Activated CD4-positive, alpha-beta T cell treated with anti-CD3 and anti-CD28 coated beads for 1 hour (primary cell): ENCODE measurements around the gene CNTN3.

ENCODE experiments used
- DNase-seq: peaks from one replicate; pipeline ENCODE4 v3.0.0-alpha.2; 2020

The CNTN3 gene

DNA sequence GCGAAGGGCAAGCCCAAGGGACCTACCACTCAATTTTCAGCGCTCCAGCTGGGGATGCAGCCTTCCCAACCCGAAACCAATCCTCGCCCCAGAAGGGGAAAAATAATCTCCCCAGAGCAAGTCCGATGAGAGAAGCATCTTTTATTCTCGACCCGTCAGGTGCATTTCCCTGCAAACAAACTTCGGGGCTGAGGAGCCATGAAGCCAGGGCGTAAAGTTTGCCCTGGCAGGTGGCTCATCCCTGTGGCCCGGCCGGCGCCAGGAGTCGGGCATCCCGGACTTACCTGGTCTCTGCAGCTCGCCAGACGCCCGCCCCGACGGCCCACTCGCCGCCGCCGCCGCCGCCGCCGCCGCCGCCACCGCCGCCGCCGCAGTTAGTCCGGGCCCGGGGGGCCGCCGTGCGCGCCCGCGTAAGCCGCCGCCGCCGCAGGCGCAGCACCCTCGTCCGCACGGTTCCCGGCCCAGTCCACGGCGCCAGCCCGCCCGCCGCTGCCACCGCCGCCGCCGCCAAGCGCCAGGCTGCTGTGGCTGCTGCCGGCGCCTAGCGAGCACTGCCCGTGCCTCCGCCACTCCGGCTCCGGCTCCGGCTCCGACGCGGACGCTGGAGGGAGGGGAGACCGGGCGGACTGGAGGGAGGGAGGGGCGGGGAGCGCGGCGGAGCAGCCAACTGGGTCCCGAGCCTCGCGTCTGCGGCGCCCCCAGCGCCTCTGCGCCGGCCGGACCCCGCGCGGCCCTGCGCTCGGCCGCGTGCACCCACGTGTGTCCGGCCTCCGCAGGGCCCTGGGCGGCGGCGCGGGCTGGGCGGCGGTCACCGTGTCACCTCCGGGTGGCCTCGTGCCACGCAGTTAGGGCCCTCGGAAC is at the start of gene CNTN3:
TSS of gene CNTN3 (minus strand) at position 553 of the 861 bp plus-strand sequence. CDS start 93,547 bp downstream, outside the sequence.
- no peak for DNase-seq

GRCh38 chr3:74663178-74663577 is 48.7 kb upstream of the CNTN3 start:
- DNase-seq, result no peak

GRCh38 chr3:74661672-74662071 is 47.2 kb upstream of the CNTN3 start:
- no peak for DNase-seq

GRCh38 chr3:74651885-74652284 is 37.4 kb upstream of the CNTN3 start:
- DNase-seq, result no peak

DNA sequence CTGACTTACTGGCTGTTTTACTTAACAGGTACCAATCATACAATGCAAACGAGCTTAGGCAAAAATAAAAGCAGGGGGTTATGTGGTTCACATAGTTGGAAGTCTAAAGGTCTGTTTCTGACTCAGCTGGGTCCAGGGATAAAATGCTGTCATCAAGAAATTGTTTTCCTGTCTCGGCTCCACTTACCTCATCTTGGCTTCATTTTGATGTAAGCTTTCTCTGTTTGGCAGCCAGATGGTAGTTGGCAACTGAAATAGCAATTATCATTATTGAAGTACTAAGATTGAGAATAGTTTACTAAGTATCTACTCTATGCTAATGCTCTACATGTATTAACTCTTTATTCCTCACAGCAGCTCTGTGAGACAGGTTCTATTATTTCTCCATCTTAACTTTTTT is 36.8 kb upstream of the CNTN3 start:
- no peak for DNase-seq

GRCh38 chr3:74648107-74648506 is 33.6 kb upstream of the CNTN3 start:
- no peak for DNase-seq

- no peak for DNase-seq
Observed at GRCh38 chr3:74646094-74646493, 31.6 kb upstream of the CNTN3 start.

DNA sequence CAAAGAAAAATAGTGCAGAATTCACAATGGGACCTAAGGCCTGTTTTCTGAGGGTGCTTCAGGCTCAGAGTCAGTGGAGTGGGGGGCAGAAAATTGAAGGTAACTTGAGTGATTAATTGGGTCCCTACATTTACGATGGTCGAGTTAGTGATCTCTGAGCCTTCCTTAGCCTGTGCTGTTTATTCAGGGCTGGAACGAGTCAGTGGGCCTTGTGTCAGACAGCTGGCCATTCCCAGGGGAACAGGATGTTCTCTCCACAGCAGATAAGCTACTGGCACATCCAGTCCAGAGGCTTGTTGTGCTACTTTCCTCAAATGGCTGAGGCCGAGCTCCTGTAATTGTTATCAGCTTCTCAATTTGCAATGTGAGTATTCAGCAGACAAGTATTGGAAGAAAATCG is 29.2 kb upstream of the CNTN3 start:
- no peak for DNase-seq

DNA sequence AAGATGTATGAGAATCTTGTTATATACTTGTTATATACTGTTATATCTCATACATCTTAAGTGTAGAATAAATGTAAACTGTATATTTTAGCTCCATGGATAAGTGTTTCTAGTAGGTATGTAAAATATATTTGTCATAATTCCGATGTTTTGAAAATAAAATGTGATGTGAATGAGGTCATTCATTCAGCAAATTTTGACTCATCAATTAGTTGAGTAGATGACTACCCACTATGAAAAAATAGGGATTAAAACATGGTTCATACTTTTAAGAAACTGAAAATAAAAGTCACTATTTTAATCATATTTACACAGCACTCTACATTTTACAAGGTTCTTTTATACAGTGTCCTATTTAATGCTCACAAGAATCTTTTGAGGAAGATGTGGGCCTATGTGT is 28.4 kb upstream of the CNTN3 start:
- DNase-seq, result no peak

DNA sequence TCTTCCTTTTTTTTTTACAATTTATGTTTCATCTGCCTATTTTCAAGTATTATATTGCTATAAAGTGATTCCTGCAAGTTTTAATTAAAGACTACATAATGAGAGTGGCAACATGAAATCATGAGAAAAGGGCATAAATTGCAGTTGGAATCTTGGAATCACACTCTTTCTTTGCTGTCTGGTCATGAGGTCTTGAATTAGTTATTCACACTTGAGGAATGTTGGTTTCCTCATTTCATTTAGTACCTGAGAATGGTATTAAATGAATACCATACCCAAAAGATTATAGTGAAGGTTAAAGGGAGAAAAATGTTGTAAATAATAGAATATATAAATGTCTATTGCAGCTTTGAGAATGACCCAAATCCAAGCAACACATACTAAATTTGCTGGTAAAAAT is 25.8 kb upstream of the CNTN3 start:
- DNase-seq, result no peak

- no peak for DNase-seq
Observed at GRCh38 chr3:74639681-74640080, 25.2 kb upstream of the CNTN3 start.

DNA sequence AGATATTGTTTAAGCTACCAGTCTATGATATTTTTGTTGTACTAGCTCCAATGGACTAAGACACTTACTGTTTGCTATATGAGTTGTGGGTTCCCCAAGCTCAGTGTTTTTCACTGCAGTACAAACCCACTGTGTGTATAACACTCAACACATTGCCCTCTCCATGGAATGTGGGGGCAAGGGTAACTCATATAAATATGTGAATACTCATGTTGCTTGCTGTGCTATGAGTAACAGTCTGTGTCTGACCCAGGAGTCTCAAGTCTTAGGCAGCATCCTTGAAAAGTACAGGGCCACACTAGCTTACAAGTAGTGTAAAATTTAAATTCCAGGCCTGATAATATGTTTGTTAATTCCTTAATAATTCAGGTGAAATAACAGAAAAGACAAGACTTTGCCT is 22.5 kb upstream of the CNTN3 start:
- no peak for DNase-seq

DNA sequence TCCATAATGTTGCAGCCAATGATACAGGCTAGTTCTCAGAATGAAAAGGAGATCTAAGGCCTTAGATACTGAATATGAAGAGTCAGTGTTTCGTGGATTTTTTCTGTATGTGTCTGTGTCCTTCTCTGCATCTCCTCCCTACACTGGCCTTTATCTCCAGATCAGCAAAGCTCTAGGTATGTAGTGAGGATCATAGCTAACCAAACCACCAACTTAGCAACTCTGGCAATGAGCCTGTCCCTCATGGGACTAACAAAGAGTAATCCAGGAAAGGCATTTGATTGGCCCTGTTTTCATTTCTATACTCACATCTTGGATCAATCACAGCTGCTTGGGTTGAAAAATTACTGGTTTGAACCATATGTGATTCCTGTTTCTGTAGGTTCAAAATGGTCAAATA is 18.6 kb upstream of the CNTN3 start:
- no peak for DNase-seq

GRCh38 chr3:74631351-74632140 is 17.1 kb upstream of the CNTN3 start:
- DNase-seq, result no peak

GRCh38 chr3:74630602-74631001 is 16.1 kb upstream of the CNTN3 start:
- no peak for DNase-seq

DNA sequence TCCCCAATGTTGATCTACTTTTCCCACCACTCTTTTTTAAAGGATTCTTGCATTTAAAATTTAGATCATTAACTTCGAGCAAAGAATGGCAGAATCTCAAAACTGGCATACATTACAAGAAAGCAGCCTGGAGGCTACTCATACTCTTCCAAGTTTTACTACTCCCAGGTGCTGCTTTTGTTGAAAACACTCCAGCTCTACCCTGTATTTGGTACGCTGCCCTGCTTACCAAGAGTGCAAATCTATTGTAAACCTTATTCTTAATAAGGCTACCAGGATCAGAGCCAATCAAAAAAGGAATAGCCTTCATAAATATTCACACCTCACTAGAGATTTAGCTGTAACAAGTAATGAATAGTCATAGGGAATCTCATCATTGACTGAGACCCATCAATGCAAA is 11.6 kb upstream of the CNTN3 start:
- DNase-seq, result no peak

DNA sequence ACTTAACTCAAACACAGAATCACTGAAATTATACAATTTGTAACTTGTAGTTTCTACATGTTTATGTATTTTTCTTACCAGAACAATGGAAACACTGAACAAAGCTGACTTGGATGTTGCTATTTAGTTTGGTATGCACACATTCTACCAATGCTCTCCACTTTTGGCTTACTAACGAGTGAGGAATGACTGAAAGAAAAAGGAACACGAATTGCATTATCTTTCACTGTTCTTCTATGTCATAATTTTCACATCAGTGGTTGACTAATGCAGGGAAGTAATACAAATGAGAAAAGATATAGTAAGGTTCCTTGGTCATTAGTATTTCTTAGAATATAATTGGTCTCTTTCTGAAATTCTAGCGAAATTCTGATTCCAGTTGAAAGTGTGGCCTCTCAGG is 9.8 kb upstream of the CNTN3 start:
- no peak for DNase-seq

DNA sequence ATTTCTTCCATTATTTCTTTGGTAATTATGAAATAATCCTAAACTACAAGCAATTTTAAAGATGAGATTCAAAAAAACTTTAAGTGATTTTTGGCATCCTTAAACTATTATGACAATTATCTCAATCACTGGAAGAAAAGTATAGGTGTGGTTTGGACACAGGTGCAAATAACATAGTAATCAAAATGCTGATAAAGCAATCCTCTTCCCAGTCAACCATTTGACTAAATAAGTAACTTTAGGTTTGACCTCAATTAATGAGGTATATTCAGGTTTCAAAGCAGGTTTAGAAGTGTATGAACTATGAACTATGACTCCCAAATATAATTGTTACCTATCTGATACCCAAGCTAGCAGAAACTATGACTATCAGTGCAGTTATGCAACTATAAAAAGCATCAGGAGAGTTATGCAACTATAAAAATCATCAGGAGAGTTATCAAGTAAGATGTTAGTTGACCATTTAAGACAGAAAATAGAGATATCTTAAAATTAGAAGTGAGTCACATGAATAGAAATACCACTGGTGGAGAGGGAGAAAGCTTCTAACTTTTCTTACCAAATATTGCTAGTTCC is 8.9 kb upstream of the CNTN3 start:
- no peak for DNase-seq

- DNase-seq, result no peak
Observed at GRCh38 chr3:74621581-74621980, 7.1 kb upstream of the CNTN3 start.

GRCh38 chr3:74617776-74618175 is 3.3 kb upstream of the CNTN3 start:
- no peak for DNase-seq

DNA sequence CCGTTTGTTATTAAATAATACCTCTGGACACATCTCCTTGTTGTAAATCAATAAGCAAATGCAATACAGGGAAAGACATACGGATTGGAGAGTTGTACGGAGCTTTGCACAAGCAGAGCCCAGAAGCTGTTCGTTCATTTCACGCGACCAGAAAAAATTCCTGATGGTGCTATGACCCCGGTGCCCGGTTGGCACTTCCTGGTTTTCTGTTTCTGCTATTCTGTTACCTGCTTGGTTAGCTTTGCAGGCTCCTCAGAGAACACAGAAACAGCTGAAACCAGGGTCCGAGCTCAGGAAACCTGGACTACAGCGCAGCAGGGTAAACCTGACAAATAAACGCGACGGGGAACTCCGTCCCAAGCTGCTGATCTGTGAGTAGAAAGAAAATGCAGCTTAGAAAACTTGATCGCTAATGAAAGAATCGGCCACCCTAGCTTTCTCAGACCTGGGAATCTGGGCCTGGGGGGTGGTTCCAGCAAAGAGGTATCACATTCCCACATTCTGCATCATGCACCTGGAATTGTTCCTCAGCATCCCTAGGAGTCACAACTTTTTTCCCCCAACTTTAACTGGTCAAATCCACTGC is 845 bp downstream of the CNTN3 start:
- DNase-seq, result no peak

- DNase-seq, result no peak
Observed at GRCh38 chr3:74613060-74613459, 1.4 kb downstream of the CNTN3 start.

DNA sequence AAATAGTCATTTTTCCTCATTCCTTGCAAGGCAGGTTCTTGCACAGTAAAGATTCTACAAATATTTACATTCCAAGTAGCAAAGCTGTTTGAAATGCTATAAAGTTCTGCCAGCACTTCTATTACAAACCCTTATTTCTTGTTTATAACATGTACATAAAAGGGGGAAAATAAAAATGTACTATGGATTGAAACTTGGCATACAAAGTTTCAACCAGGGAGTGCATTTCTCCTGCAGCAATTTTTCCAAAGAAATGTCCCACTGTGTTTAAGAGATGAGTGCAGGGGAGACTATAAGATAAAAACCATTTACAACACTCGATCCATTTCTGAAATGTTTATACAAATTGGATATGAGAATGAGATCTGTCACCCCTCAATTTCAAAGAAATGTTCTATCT is 3.3 kb downstream of the CNTN3 start:
- no peak for DNase-seq

DNA sequence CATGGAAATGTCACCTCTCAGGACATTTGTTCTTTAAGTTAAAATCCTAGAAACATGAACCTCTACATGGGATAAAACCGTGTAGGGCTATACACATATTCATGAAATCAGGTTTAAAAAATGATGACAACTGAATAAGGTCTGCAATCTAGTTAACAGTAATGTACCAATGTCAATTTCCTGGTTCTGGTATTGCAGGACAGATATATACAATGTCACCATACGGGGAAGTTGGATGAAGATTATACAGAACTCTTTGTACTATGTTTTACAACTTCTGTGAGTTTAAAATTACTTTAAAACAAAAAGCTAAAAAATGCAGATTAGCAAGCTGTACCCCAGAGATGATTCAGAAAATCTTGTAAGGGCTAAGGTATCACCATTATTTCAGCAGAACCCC is 6.7 kb downstream of the CNTN3 start:
- no peak for DNase-seq
